Nephron progenitor cell (in vitro differentiated cells): Measurements from ENCODE around the gene KIF2A.

Experiments
- DNase-seq: peaks from one replicate; pipeline ENCODE4 v3.0.0; 2021
- H3K27ac Mint-ChIP-seq: 2 replicates; pipeline ENCODE4 v1.8.0; 2021; ENCODE audit warnings: mild to moderate bottlenecking, moderate library complexity, mixed read lengths
- H3K27me3 Mint-ChIP-seq: 2 replicates; pipeline ENCODE4 v1.8.0; 2021; ENCODE audit warnings: mild to moderate bottlenecking, low read depth, mixed read lengths; ENCODE audit not compliant: poor library complexity
- H3K36me3 Mint-ChIP-seq: 2 replicates; pipeline ENCODE4 v1.8.0; 2021; ENCODE audit warnings: low read depth, mixed read lengths
- H3K4me1 Mint-ChIP-seq: 2 replicates; pipeline ENCODE4 v1.8.0; 2021; ENCODE audit warnings: mixed read lengths
- H3K4me3 Mint-ChIP-seq: 2 replicates; pipeline ENCODE4 v1.8.0; 2021; ENCODE audit warnings: mild to moderate bottlenecking, moderate library complexity, mixed read lengths
- H3K9me3 Mint-ChIP-seq: 2 replicates; pipeline ENCODE4 v1.8.0; 2021; ENCODE audit warnings: mild to moderate bottlenecking, moderate library complexity, mixed read lengths
- CTCF ChIP-seq: fragments of 200-600 bp; sonication (generic); IDR thresholded peaks from 2 replicates; pipeline ENCODE4 v1.5.0; 2021; ENCODE audit warnings: antibody characterized with exemption

The KIF2A gene

GRCh38 chr5:62326302-62326701 lies 20.3 kb downstream of the KIF2A start:
- Mint-ChIP-seq H3K27me3 (peaks cover 3% of the 10 kb centered on the region), H3K36me3 (peaks cover 43% of the 10 kb centered on the region), H3K27ac (peak overlapping the region; percentile 58), H3K4me1 (peaks cover 61% of the 10 kb centered on the region), H3K9me3 (no peaks in the 10 kb centered on the region), H3K4me3 (no peak overlapping the region)
- no peak for DNase-seq
- TF ChIP-seq CTCF, result no peak

GRCh38 chr5:62326702-62327101 lies 20.7 kb downstream of the KIF2A start:
- peaks cover 58% of the 10 kb centered on the region for H3K4me1 Mint-ChIP-seq
- peaks cover 3% of the 10 kb centered on the region for H3K27me3 Mint-ChIP-seq
- peaks cover 39% of the 10 kb centered on the region for H3K36me3 Mint-ChIP-seq
- no peak for DNase-seq
- no peaks in the 10 kb centered on the region for H3K9me3 Mint-ChIP-seq
- peak overlapping the region; percentile 81 for H3K27ac Mint-ChIP-seq
- TF ChIP-seq CTCF, result no peak
- no peak overlapping the region for H3K4me3 Mint-ChIP-seq

- Mint-ChIP-seq H3K36me3 (peaks cover 33% of the 10 kb centered on the region), H3K27me3 (no peaks in the 10 kb centered on the region), H3K4me1 (peaks cover 51% of the 10 kb centered on the region), H3K27ac (peak overlapping the region; percentile 81), H3K9me3 (no peaks in the 10 kb centered on the region), H3K4me3 (no peak overlapping the region)
- no peak for TF ChIP-seq CTCF
- DNase-seq, result no peak
These were observed 21.4 kb downstream of the KIF2A start for GRCh38 chr5:62327138-62328053.

- H3K27ac Mint-ChIP-seq, result peak overlapping the region; percentile 59
- no peaks in the 10 kb centered on the region for H3K27me3 Mint-ChIP-seq
- no peak for TF ChIP-seq CTCF
- peak overlapping the region; percentile 47 for H3K4me3 Mint-ChIP-seq
- H3K9me3 Mint-ChIP-seq, result no peaks in the 10 kb centered on the region
- peaks cover 53% of the 10 kb centered on the region for H3K4me1 Mint-ChIP-seq
- DNase-seq, result no peak
- H3K36me3 Mint-ChIP-seq, result peaks cover 33% of the 10 kb centered on the region
These were observed 22.9 kb downstream of the KIF2A start for GRCh38 chr5:62328772-62329491.

GRCh38 chr5:62330302-62330701 lies 24.3 kb downstream of the KIF2A start:
- no peaks in the 10 kb centered on the region for H3K9me3 Mint-ChIP-seq
- no peak overlapping the region for H3K4me3 Mint-ChIP-seq

More at GRCh38 chr5:62330302-62330701, 24.3 kb downstream of the KIF2A start:
- DNase-seq, result no peak
- Mint-ChIP-seq H3K27ac (peak overlapping the region; percentile 23), H3K4me1 (peaks cover 53% of the 10 kb centered on the region), H3K27me3 (no peaks in the 10 kb centered on the region), H3K36me3 (peaks cover 30% of the 10 kb centered on the region)
- TF ChIP-seq CTCF, result no peak
